Measurements from ENCODE around the gene PAK1IP1.
"Not testable (repeated sequence)": the region's sequence is repeated elsewhere in the genome, so short reads cannot be mapped to it uniquely, and the experiment has no call there.

The PAK1IP1 gene

DNA sequence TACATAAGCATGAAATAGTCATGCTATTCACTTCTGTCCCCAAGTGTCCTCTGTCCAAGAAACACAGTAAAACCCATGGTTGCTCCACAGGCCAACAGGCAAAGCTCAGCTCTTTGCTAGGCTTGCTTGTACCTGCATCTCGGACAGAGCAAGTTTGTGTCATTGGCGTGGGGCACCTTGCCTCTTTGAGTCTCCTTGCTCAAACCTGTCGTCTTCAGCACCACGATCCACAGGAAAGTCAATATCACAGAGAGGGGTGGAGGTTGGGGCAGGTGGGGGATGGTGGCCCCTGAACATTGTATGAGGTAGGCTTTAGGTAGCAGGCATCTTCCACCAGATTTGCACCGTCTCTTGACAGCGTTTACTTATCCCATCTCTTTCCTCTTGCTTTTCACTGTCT lies 48.7 kb downstream of the PAK1IP1 start:
- Histone ChIP-seq H3K27me3 (ENCODE audit: insufficient read depth, poor library complexity, severe bottlenecking) (no peaks in the 10 kb centered on the region), H3K9me3 (ENCODE audit: severe bottlenecking) (no peaks in the 10 kb centered on the region), H3K36me3 (ENCODE audit: low read depth) (no peaks in the 10 kb centered on the region), H3K4me1 (ENCODE audit: insufficient read depth, poor library complexity, severe bottlenecking) (no peaks in the 10 kb centered on the region), H3K27ac (ENCODE audit: poor library complexity, severe bottlenecking) (no peak overlapping the region), H3K4me3 (ENCODE audit: severe bottlenecking) (no peak overlapping the region)
- ATAC-seq (ENCODE audit: low read depth) (no peak), DNase-seq (ENCODE audit: low spot score) (no peak)
- TF ChIP-seq, protein P1, sequence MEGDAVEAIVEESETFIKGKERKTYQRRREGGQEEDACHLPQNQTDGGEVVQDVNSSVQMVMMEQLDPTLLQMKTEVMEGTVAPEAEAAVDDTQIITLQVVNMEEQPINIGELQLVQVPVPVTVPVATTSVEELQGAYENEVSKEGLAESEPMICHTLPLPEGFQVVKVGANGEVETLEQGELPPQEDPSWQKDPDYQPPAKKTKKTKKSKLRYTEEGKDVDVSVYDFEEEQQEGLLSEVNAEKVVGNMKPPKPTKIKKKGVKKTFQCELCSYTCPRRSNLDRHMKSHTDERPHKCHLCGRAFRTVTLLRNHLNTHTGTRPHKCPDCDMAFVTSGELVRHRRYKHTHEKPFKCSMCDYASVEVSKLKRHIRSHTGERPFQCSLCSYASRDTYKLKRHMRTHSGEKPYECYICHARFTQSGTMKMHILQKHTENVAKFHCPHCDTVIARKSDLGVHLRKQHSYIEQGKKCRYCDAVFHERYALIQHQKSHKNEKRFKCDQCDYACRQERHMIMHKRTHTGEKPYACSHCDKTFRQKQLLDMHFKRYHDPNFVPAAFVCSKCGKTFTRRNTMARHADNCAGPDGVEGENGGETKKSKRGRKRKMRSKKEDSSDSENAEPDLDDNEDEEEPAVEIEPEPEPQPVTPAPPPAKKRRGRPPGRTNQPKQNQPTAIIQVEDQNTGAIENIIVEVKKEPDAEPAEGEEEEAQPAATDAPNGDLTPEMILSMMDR (IDR thresholded peaks at IDR 0.05; ENCODE audit: poor library complexity, severe bottlenecking), result no peak

DNA sequence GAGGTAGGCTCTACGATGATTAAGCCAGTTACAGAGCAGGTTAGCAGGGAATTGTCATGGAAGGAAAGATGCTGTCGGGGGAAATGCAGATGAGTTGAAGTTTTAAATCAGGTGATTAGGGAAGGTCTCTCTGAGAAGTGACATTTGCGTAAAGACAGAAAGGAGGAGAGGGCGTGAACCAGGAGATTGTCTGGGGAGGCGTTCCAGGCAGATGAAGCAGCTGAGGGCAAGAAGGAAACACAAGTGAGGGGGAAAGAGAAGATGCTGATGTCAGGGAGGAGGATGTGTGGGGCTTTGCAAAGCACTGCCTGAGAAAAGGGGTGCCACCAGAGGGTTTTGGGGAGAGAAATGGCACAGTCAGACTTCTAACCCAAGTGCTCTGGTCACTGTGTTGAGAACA lies 50.3 kb downstream of the PAK1IP1 start:
- no peaks in the 10 kb centered on the region for H3K4me1 ChIP-seq (ENCODE audit: insufficient read depth, poor library complexity, severe bottlenecking)
- no peaks in the 10 kb centered on the region for H3K27me3 ChIP-seq (ENCODE audit: insufficient read depth, poor library complexity, severe bottlenecking)
- H3K27ac ChIP-seq (ENCODE audit: poor library complexity, severe bottlenecking), result no peak overlapping the region
- peaks cover 9% of the 10 kb centered on the region for H3K36me3 ChIP-seq (ENCODE audit: low read depth)
- H3K9me3 ChIP-seq (ENCODE audit: severe bottlenecking), result no peaks in the 10 kb centered on the region
- H3K4me3 ChIP-seq (ENCODE audit: severe bottlenecking), result no peak overlapping the region
- no peak for DNase-seq (ENCODE audit: low spot score)
- ATAC-seq (ENCODE audit: low read depth), result no peak
- TF ChIP-seq, protein P1 (IDR thresholded peaks at IDR 0.05; ENCODE audit: poor library complexity, severe bottlenecking), result no peak

DNA sequence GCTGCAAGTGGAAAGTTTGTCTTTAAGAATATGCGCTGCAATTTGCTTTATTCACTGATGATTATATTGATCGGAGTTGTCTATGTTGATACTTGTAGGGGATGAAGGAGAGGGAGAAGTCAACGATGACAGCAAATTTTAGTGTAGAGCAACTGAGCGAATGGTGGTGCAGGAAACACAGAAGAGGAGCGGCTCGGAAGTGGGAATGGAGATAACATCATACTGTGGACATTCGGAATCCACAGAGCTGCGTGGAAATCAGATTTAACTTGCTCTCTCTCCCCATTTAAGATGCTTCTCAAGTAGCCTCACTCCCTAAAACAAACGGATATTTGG lies 52.1 kb downstream of the PAK1IP1 start:
- Histone ChIP-seq H3K27ac (ENCODE audit: poor library complexity, severe bottlenecking) (peak overlapping the region; percentile 36), H3K9me3 (ENCODE audit: severe bottlenecking) (no peaks in the 10 kb centered on the region), H3K4me1 (ENCODE audit: insufficient read depth, poor library complexity, severe bottlenecking) (no peaks in the 10 kb centered on the region), H3K27me3 (ENCODE audit: insufficient read depth, poor library complexity, severe bottlenecking) (no peaks in the 10 kb centered on the region), H3K36me3 (ENCODE audit: low read depth) (peaks cover 25% of the 10 kb centered on the region), H3K4me3 (ENCODE audit: severe bottlenecking) (peak overlapping the region; percentile 49)
- no peak for ATAC-seq (ENCODE audit: low read depth)
- TF ChIP-seq, protein P1 (IDR thresholded peaks at IDR 0.05; ENCODE audit: poor library complexity, severe bottlenecking), result no peak
- no peak for DNase-seq (ENCODE audit: low spot score)

DNA sequence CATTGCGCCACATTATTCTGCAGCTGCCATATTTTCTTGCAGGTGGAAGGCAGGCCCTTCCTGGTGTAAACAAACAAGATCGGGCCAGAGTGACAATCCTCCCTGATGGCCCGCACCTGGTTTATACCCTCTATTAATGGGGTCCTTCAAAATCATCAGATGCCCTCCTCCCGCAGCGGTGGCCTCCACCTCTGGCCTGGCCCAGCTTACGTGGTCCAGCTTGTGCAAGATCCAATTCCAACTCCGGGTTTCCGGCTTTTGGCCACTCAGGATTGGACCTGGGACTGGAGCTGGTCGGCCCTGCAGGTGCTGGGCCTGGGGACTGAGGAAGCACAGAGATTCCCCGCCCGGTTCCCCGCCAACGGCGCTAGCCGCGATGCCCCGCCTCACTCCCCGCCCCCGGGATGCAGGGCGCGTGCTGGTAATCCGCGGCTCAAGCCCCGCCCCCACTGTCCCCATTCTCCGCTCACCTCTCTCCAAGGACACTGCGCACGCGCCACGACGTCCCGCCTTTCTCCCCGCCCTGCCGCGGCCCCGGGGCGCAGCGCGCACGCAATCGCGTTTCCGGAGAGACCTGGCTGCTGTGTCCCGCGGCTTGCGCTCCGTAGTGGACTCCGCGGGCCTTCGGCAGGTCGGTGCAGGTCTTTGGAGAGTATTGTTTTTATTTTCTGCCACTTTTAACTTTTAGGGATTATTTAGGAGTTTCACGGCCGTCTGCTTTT lies 52.6 kb downstream of the PAK1IP1 start, which contains the start of gene TMEM14B:
Gene TMEM14B (plus strand): TSS at position 555 of the 722 bp plus-strand sequence. CDS start 1,441 bp downstream, outside the sequence.
- DNase-seq (ENCODE audit: low spot score) (peak; percentile 98), ATAC-seq (ENCODE audit: low read depth) (peak; percentile 96)
- peak within 1 kb of the TSS; percentile 36 for H3K27ac ChIP-seq (ENCODE audit: poor library complexity, severe bottlenecking)
- no peaks in the 10 kb centered on the region for H3K27me3 ChIP-seq (ENCODE audit: insufficient read depth, poor library complexity, severe bottlenecking)
- no peaks in the 10 kb centered on the region for H3K9me3 ChIP-seq (ENCODE audit: severe bottlenecking)
- peak within 1 kb of the TSS; percentile 49 for H3K4me3 ChIP-seq (ENCODE audit: severe bottlenecking)
- H3K36me3 ChIP-seq (ENCODE audit: low read depth), result peaks cover 25% of the 10 kb centered on the region
- TF ChIP-seq, protein P1 (IDR thresholded peaks at IDR 0.05; ENCODE audit: poor library complexity, severe bottlenecking), result no peak
- H3K4me1 ChIP-seq (ENCODE audit: insufficient read depth, poor library complexity, severe bottlenecking), result no peaks in the 10 kb centered on the region

DNA sequence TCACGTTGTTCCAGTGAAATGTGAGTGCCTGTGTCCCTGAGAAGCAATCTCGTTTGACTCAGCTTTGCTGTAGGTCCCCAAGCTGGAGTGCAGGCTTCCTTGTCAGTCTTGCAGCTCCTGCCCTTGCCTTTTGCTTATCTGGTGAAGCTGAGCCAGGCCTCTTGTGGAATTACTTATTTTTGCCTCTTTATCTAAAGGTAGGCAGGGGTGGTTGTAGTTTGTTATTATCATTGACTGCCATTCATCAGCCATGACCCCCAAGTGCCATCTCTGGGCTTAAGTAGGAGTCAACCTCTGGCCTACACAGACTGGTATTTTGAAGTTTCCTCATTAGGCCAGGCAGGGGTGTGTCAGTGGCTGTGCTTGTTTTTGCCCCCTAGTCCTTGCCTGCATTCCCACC lies 55.0 kb downstream of the PAK1IP1 start:
- TF ChIP-seq, protein P1 (IDR thresholded peaks at IDR 0.05; ENCODE audit: poor library complexity, severe bottlenecking), result no peak
- Histone ChIP-seq H3K4me1 (ENCODE audit: insufficient read depth, poor library complexity, severe bottlenecking) (no peaks in the 10 kb centered on the region), H3K4me3 (ENCODE audit: severe bottlenecking) (no peak overlapping the region), H3K36me3 (ENCODE audit: low read depth) (peaks cover 45% of the 10 kb centered on the region), H3K27me3 (ENCODE audit: insufficient read depth, poor library complexity, severe bottlenecking) (no peaks in the 10 kb centered on the region), H3K9me3 (ENCODE audit: severe bottlenecking) (no peaks in the 10 kb centered on the region), H3K27ac (ENCODE audit: poor library complexity, severe bottlenecking) (no peak overlapping the region)
- DNase-seq (ENCODE audit: low spot score) (no peak), ATAC-seq (ENCODE audit: low read depth) (no peak)

DNA sequence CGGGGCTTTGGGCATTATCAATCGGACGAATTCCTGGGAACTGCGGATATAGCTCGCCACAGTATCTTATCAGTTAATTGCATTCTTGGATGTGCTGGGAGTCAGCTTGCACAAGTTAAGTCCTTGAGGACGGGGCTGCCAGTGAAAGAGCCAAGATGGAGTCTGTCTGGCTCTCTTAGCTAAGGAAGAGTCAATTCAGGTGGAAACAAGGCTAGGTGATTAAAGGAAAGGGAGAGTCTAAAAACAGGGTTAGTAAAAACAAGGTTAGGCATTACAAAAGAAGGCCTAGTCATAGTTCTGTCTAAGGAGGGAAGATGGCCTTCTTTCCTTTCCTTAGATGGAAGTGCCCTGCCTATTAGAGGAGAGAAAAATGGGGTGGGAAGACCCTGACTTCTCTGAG lies 55.8 kb downstream of the PAK1IP1 start:
- not testable (repeated sequence) for H3K27me3 ChIP-seq (ENCODE audit: insufficient read depth, poor library complexity, severe bottlenecking); H3K27ac ChIP-seq (ENCODE audit: poor library complexity, severe bottlenecking); ATAC-seq (ENCODE audit: low read depth); DNase-seq (ENCODE audit: low spot score); H3K4me1 ChIP-seq (ENCODE audit: insufficient read depth, poor library complexity, severe bottlenecking); H3K4me3 ChIP-seq (ENCODE audit: severe bottlenecking); H3K9me3 ChIP-seq (ENCODE audit: severe bottlenecking)
- H3K36me3 ChIP-seq (ENCODE audit: low read depth), result peaks cover 53% of the 10 kb centered on the region

DNA sequence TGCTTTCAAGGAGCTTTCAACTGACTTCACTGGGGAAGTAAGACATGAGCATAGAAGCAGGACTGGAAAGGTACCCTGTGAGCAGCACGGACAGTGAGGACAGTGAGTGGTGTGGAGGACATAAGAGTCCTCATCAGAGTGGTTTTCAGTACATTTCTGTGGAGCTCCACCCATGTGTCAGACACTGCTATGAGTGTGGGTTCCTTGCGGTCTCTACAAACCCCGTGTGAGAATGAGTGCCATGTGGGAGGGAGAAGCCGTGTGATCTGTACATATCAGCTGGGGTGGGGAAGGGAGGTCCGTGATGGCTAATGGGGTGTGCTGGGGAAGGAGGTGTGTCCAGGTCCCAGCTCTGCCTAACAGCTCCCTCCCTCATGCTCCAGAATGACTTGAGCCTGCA lies 57.0 kb downstream of the PAK1IP1 start:
- not testable (repeated sequence) for H3K27me3 ChIP-seq (ENCODE audit: insufficient read depth, poor library complexity, severe bottlenecking); H3K4me3 ChIP-seq (ENCODE audit: severe bottlenecking); DNase-seq (ENCODE audit: low spot score); H3K27ac ChIP-seq (ENCODE audit: poor library complexity, severe bottlenecking); H3K4me1 ChIP-seq (ENCODE audit: insufficient read depth, poor library complexity, severe bottlenecking); ATAC-seq (ENCODE audit: low read depth); H3K9me3 ChIP-seq (ENCODE audit: severe bottlenecking)
- H3K36me3 ChIP-seq (ENCODE audit: low read depth), result peaks cover 63% of the 10 kb centered on the region
